Rectal smooth muscle tissue (tissue), 1 donor: ENCODE measurements around the gene BBS1.

Experiments used
- H3K27ac ChIP-seq: one replicate; pipeline ENCODE4 v1.7.0; 2013; ENCODE audit warnings: low read depth, low read length, inconsistent platforms
- H3K27me3 ChIP-seq: one replicate; pipeline ENCODE4 v1.7.0; 2013; ENCODE audit warnings: low read length; ENCODE audit not compliant: control insufficient read depth, insufficient read depth
- H3K36me3 ChIP-seq: one replicate; pipeline ENCODE4 v1.7.0; 2013; ENCODE audit warnings: low read length; ENCODE audit not compliant: control insufficient read depth, insufficient read depth
- H3K4me1 ChIP-seq: one replicate; pipeline ENCODE4 v1.7.0; 2013; ENCODE audit warnings: low read length; ENCODE audit not compliant: control insufficient read depth, insufficient read depth
- H3K4me3 ChIP-seq: one replicate; pipeline ENCODE4 v1.7.0; 2013; ENCODE audit warnings: low read length
- H3K9ac ChIP-seq: one replicate; pipeline ENCODE4 v1.7.0; 2013; ENCODE audit warnings: low read length

Gene BBS1

GRCh38 chr11:66470015-66470414, 40.4 kb upstream of the BBS1 start:
- Histone ChIP-seq H3K36me3 (peaks cover 6% of the 10 kb centered on the region), H3K9ac (no peak overlapping the region), H3K4me1 (peaks cover 6% of the 10 kb centered on the region), H3K4me3 (no peak overlapping the region), H3K27ac (no peak overlapping the region), H3K27me3 (no peaks in the 10 kb centered on the region)

GRCh38 chr11:66471142-66471541, 39.3 kb upstream of the BBS1 start:
- Histone ChIP-seq H3K27ac (no peak overlapping the region), H3K36me3 (peaks cover 6% of the 10 kb centered on the region), H3K4me3 (no peak overlapping the region), H3K4me1 (peaks cover 6% of the 10 kb centered on the region), H3K27me3 (no peaks in the 10 kb centered on the region), H3K9ac (no peak overlapping the region)

GRCh38 chr11:66472054-66472453, 38.4 kb upstream of the BBS1 start:
- no peak overlapping the region for H3K4me3 ChIP-seq
- no peaks in the 10 kb centered on the region for H3K27me3 ChIP-seq
- no peak overlapping the region for H3K27ac ChIP-seq
- H3K9ac ChIP-seq, result no peak overlapping the region
- H3K4me1 ChIP-seq, result peaks cover 6% of the 10 kb centered on the region
- H3K36me3 ChIP-seq, result peaks cover 8% of the 10 kb centered on the region

- no peaks in the 10 kb centered on the region for H3K4me1 ChIP-seq
- no peak overlapping the region for H3K4me3 ChIP-seq
- H3K27ac ChIP-seq, result no peak overlapping the region
- H3K9ac ChIP-seq, result no peak overlapping the region
- H3K36me3 ChIP-seq, result peaks cover 8% of the 10 kb centered on the region
- no peaks in the 10 kb centered on the region for H3K27me3 ChIP-seq
Measured at GRCh38 chr11:66473167-66473566, 37.3 kb upstream of the BBS1 start.

GRCh38 chr11:66473608-66474515, 36.6 kb upstream of the BBS1 start:
- H3K27me3 ChIP-seq, result no peaks in the 10 kb centered on the region
- H3K36me3 ChIP-seq, result peaks cover 8% of the 10 kb centered on the region
- no peak overlapping the region for H3K27ac ChIP-seq
- no peak overlapping the region for H3K9ac ChIP-seq
- no peak overlapping the region for H3K4me3 ChIP-seq
- H3K4me1 ChIP-seq, result peaks cover under 1% of the 10 kb centered on the region

- peaks cover 8% of the 10 kb centered on the region for H3K36me3 ChIP-seq
Measured at GRCh38 chr11:66475349-66476172, 34.9 kb upstream of the BBS1 start.

GRCh38 chr11:66476173-66476840, 34.1 kb upstream of the BBS1 start:
- Histone ChIP-seq H3K27ac (no peak overlapping the region), H3K4me1 (peaks cover 9% of the 10 kb centered on the region), H3K27me3 (no peaks in the 10 kb centered on the region), H3K9ac (no peak overlapping the region), H3K4me3 (no peak overlapping the region), H3K36me3 (peaks cover 8% of the 10 kb centered on the region)

More at GRCh38 chr11:66475349-66476172, 34.9 kb upstream of the BBS1 start:
- Histone ChIP-seq H3K4me1 (peaks cover 6% of the 10 kb centered on the region), H3K27me3 (no peaks in the 10 kb centered on the region), H3K27ac (no peak overlapping the region), H3K9ac (no peak overlapping the region), H3K4me3 (no peak overlapping the region)

GRCh38 chr11:66476841-66477251, 33.6 kb upstream of the BBS1 start:
- H3K27ac ChIP-seq, result no peak overlapping the region
- H3K4me1 ChIP-seq, result peaks cover 9% of the 10 kb centered on the region
- H3K9ac ChIP-seq, result no peak overlapping the region
- H3K27me3 ChIP-seq, result no peaks in the 10 kb centered on the region
- no peak overlapping the region for H3K4me3 ChIP-seq
- peaks cover 8% of the 10 kb centered on the region for H3K36me3 ChIP-seq

GRCh38 chr11:66477263-66478201, 32.9 kb upstream of the BBS1 start:
- Histone ChIP-seq H3K4me1 (peaks cover 9% of the 10 kb centered on the region), H3K27me3 (no peaks in the 10 kb centered on the region), H3K36me3 (peaks cover 3% of the 10 kb centered on the region), H3K9ac (no peak overlapping the region), H3K27ac (no peak overlapping the region), H3K4me3 (no peak overlapping the region)

- Histone ChIP-seq H3K36me3 (peaks cover 2% of the 10 kb centered on the region), H3K4me3 (peak overlapping the region; percentile 79), H3K9ac (peak overlapping the region; percentile 75), H3K27ac (peak overlapping the region; percentile 90), H3K27me3 (no peaks in the 10 kb centered on the region), H3K4me1 (peaks cover 9% of the 10 kb centered on the region)
Measured at GRCh38 chr11:66478729-66479393, 31.6 kb upstream of the BBS1 start.
